Activated CD4-positive, alpha-beta T cell treated with anti-CD3 and anti-CD28 coated beads, Interleukin-2, amount 10 ng/mL, durations not matched to agents 24 days and 14 days (primary cell): ENCODE data around the gene CDK3. TPM values are rescaled to one million over a fixed set of nuclear protein-coding genes. Genes with fewer than 3 reads are reported as not detected.

Experiments used
- DNase-seq: peaks from one replicate; pipeline ENCODE4 v3.0.0; 2022
- H3K27ac Mint-ChIP-seq: one replicate; pipeline ENCODE4 v1.8.0; 2022; ENCODE audit warnings: mild to moderate bottlenecking, mixed read lengths
- H3K27me3 Mint-ChIP-seq: one replicate; pipeline ENCODE4 v1.8.0; 2022; ENCODE audit warnings: mixed read lengths
- H3K36me3 Mint-ChIP-seq: one replicate; pipeline ENCODE4 v1.8.0; 2022; ENCODE audit warnings: low read depth, mild to moderate bottlenecking, mixed read lengths
- H3K4me1 Mint-ChIP-seq: one replicate; pipeline ENCODE4 v1.8.0; 2021; ENCODE audit warnings: mixed read lengths
- H3K4me3 Mint-ChIP-seq: one replicate; pipeline ENCODE4 v1.8.0; 2022; ENCODE audit warnings: mild to moderate bottlenecking, moderate library complexity, mixed read lengths
- H3K9me3 Mint-ChIP-seq: one replicate; pipeline ENCODE4 v1.8.0; 2021; ENCODE audit warnings: mixed read lengths
- intact Hi-C: fragments of 100-400 bp; cut with micrococcal nuclease; formaldehyde crosslinking; loops from one replicate; pipeline ENCODE4 v1.15.1; 2023
- total RNA-seq: library from RNA; stranded (reverse); gene quantifications from 2 replicates; pipeline ENCODE4 v1.2.3, GENCODE V29; 2022

The CDK3 gene
- total RNA-seq, 1 donor from 2014 or later, result 7.4 TPM

- Mint-ChIP-seq H3K36me3 (no peaks in the 10 kb centered on the region), H3K4me3 (no peak overlapping the region), H3K4me1 (peaks cover 4% of the 10 kb centered on the region), H3K27me3 (no peaks in the 10 kb centered on the region), H3K9me3 (no peaks in the 10 kb centered on the region), H3K27ac (no peak overlapping the region)
- intact Hi-C loops, result loop anchor here (1.0 to 5.0 kb wide), 3 partner anchors 63 to 284 kb away; partner anchors contain the start of genes EXOC7 and ZACN
- peak; percentile 94 for DNase-seq
Observed at GRCh38 chr17:76014100-76014924, 13.7 kb downstream of the CDK3 start.

GRCh38 chr17:76014925-76015261, 14.2 kb downstream of the CDK3 start:
- Mint-ChIP-seq H3K9me3 (no peaks in the 10 kb centered on the region), H3K4me1 (peaks cover 4% of the 10 kb centered on the region), H3K27me3 (no peaks in the 10 kb centered on the region), H3K36me3 (no peaks in the 10 kb centered on the region), H3K27ac (no peak overlapping the region), H3K4me3 (no peak overlapping the region)
- intact Hi-C loops, result loop anchor here (1.0 to 5.0 kb wide), 3 partner anchors 62 to 284 kb away; partner anchors contain the start of genes EXOC7 and ZACN
- DNase-seq, result no peak

GRCh38 chr17:76017481-76018339, 17.1 kb downstream of the CDK3 start:
- no peak for DNase-seq
- H3K27me3 Mint-ChIP-seq, result no peaks in the 10 kb centered on the region
- intact Hi-C loops, result no loop called here
- H3K27ac Mint-ChIP-seq, result no peak overlapping the region
- no peaks in the 10 kb centered on the region for H3K36me3 Mint-ChIP-seq
- no peak overlapping the region for H3K4me3 Mint-ChIP-seq
- peaks cover 4% of the 10 kb centered on the region for H3K4me1 Mint-ChIP-seq
- no peaks in the 10 kb centered on the region for H3K9me3 Mint-ChIP-seq

GRCh38 chr17:76018340-76018680, 17.7 kb downstream of the CDK3 start:
- H3K4me3 Mint-ChIP-seq, result no peak overlapping the region
- intact Hi-C loops, result no loop called here
- no peaks in the 10 kb centered on the region for H3K27me3 Mint-ChIP-seq
- no peak for DNase-seq
- H3K9me3 Mint-ChIP-seq, result no peaks in the 10 kb centered on the region
- H3K36me3 Mint-ChIP-seq, result no peaks in the 10 kb centered on the region
- H3K4me1 Mint-ChIP-seq, result peaks cover 4% of the 10 kb centered on the region
- no peak overlapping the region for H3K27ac Mint-ChIP-seq

GRCh38 chr17:76018801-76019200, 18.1 kb downstream of the CDK3 start:
- H3K4me3 Mint-ChIP-seq, result no peak overlapping the region
- no peak overlapping the region for H3K27ac Mint-ChIP-seq
- H3K4me1 Mint-ChIP-seq, result peaks cover 4% of the 10 kb centered on the region
- H3K27me3 Mint-ChIP-seq, result no peaks in the 10 kb centered on the region
- no peaks in the 10 kb centered on the region for H3K36me3 Mint-ChIP-seq
- no peaks in the 10 kb centered on the region for H3K9me3 Mint-ChIP-seq
- DNase-seq, result no peak
- intact Hi-C loops, result no loop called here

GRCh38 chr17:76019833-76020467, 19.3 kb downstream of the CDK3 start:
- Mint-ChIP-seq H3K4me3 (no peak overlapping the region), H3K27ac (no peak overlapping the region), H3K9me3 (no peaks in the 10 kb centered on the region), H3K4me1 (no peaks in the 10 kb centered on the region), H3K27me3 (no peaks in the 10 kb centered on the region), H3K36me3 (no peaks in the 10 kb centered on the region)
- intact Hi-C loops, result no loop called here
- no peak for DNase-seq

GRCh38 chr17:76022285-76022684, 21.6 kb downstream of the CDK3 start:
- H3K27me3 Mint-ChIP-seq, result no peaks in the 10 kb centered on the region
- no peaks in the 10 kb centered on the region for H3K9me3 Mint-ChIP-seq
- no peak for DNase-seq
- H3K27ac Mint-ChIP-seq, result no peak overlapping the region
- H3K4me1 Mint-ChIP-seq, result no peaks in the 10 kb centered on the region
- intact Hi-C loops, result no loop called here
- no peak overlapping the region for H3K4me3 Mint-ChIP-seq
- no peaks in the 10 kb centered on the region for H3K36me3 Mint-ChIP-seq

- Mint-ChIP-seq H3K9me3 (no peaks in the 10 kb centered on the region), H3K36me3 (no peaks in the 10 kb centered on the region), H3K4me3 (no peak overlapping the region), H3K4me1 (no peaks in the 10 kb centered on the region), H3K27me3 (no peaks in the 10 kb centered on the region), H3K27ac (no peak overlapping the region)
- intact Hi-C loops, result no loop called here
- DNase-seq, result no peak
Observed at GRCh38 chr17:76022973-76023899, 22.6 kb downstream of the CDK3 start.

GRCh38 chr17:76023900-76024237, 23.2 kb downstream of the CDK3 start:
- H3K36me3 Mint-ChIP-seq, result no peaks in the 10 kb centered on the region
- H3K27ac Mint-ChIP-seq, result no peak overlapping the region
- H3K4me3 Mint-ChIP-seq, result no peak overlapping the region
- intact Hi-C loops, result no loop called here
- DNase-seq, result no peak
- H3K27me3 Mint-ChIP-seq, result no peaks in the 10 kb centered on the region
- no peaks in the 10 kb centered on the region for H3K4me1 Mint-ChIP-seq
- H3K9me3 Mint-ChIP-seq, result no peaks in the 10 kb centered on the region

GRCh38 chr17:76024353-76024752, 23.7 kb downstream of the CDK3 start:
- Mint-ChIP-seq H3K9me3 (no peaks in the 10 kb centered on the region), H3K4me3 (no peak overlapping the region), H3K36me3 (no peaks in the 10 kb centered on the region), H3K27me3 (no peaks in the 10 kb centered on the region), H3K27ac (no peak overlapping the region), H3K4me1 (peaks cover 5% of the 10 kb centered on the region)
- intact Hi-C loops, result no loop called here
- no peak for DNase-seq

- intact Hi-C loops, result no loop called here
- Mint-ChIP-seq H3K27me3 (no peaks in the 10 kb centered on the region), H3K36me3 (no peaks in the 10 kb centered on the region), H3K4me1 (peaks cover 10% of the 10 kb centered on the region), H3K27ac (no peak overlapping the region), H3K9me3 (no peaks in the 10 kb centered on the region), H3K4me3 (no peak overlapping the region)
- DNase-seq, result no peak
Observed at GRCh38 chr17:76025294-76025693, 24.6 kb downstream of the CDK3 start.

GRCh38 chr17:76026714-76027158, 26.1 kb downstream of the CDK3 start:
- intact Hi-C loops, result no loop called here
- no peak for DNase-seq
- Mint-ChIP-seq H3K9me3 (no peaks in the 10 kb centered on the region), H3K36me3 (no peaks in the 10 kb centered on the region), H3K27me3 (no peaks in the 10 kb centered on the region), H3K27ac (no peak overlapping the region), H3K4me1 (peaks cover 10% of the 10 kb centered on the region), H3K4me3 (no peak overlapping the region)

- H3K4me1 Mint-ChIP-seq, result peaks cover 10% of the 10 kb centered on the region
Observed at GRCh38 chr17:76027159-76027839, 26.6 kb downstream of the CDK3 start, which contains the start of gene EVPL. Gene EVPL, minus strand, starts transcription at chr17:76027306. Its CDS starts 108 bp downstream, at chr17:76027198.

More at GRCh38 chr17:76027159-76027839, 26.6 kb downstream of the CDK3 start, which contains the start of gene EVPL:
- Mint-ChIP-seq H3K36me3 (no peaks in the 10 kb centered on the region), H3K9me3 (no peaks in the 10 kb centered on the region), H3K27me3 (no peaks in the 10 kb centered on the region), H3K27ac (no peak within 1 kb of the TSS), H3K4me3 (no peak within 1 kb of the TSS)
- DNase-seq, result no peak
- intact Hi-C loops, result no loop called here
